ENCODE measurements around the gene PDCD11.

Gene PDCD11

GRCh38 chr10:103367379-103367781, 29.0 kb upstream of the PDCD11 start:
- TF ChIP-seq CTCF (IDR thresholded peaks at IDR 0.05; ENCODE audit: insufficient read depth, missing control alignments) = no peak
- DNase-seq (ENCODE audit: insufficient read length, low spot score) (no peak), FAIRE-seq (no peak)

- DNase-seq (ENCODE audit: insufficient read length, low spot score) (peak; percentile 71), FAIRE-seq (peak; percentile 53)
- no peak for TF ChIP-seq CTCF (IDR thresholded peaks at IDR 0.05; ENCODE audit: insufficient read depth, missing control alignments)
Observed at GRCh38 chr10:103367782-103368518, 28.5 kb upstream of the PDCD11 start, which contains the start of gene TAF5. Gene TAF5 (plus strand): TSS chr10:103367976. CDS start chr10:103367990, 14 bp downstream.

- FAIRE-seq (no peak), DNase-seq (ENCODE audit: insufficient read length, low spot score) (no peak)
- no peak for TF ChIP-seq CTCF (IDR thresholded peaks at IDR 0.05; ENCODE audit: insufficient read depth, missing control alignments)
Observed at GRCh38 chr10:103373544-103373943, 22.9 kb upstream of the PDCD11 start.

GRCh38 chr10:103374263-103374662, 22.2 kb upstream of the PDCD11 start:
- TF ChIP-seq CTCF (IDR thresholded peaks at IDR 0.05; ENCODE audit: insufficient read depth, missing control alignments) = no peak
- DNase-seq (ENCODE audit: insufficient read length, low spot score) = no peak
- FAIRE-seq = no peak

GRCh38 chr10:103382769-103383168, 13.7 kb upstream of the PDCD11 start:
- TF ChIP-seq CTCF (IDR thresholded peaks at IDR 0.05; ENCODE audit: insufficient read depth, missing control alignments) = no peak
- no peak for DNase-seq (ENCODE audit: insufficient read length, low spot score)
- FAIRE-seq = no peak

GRCh38 chr10:103394180-103394579, 2.2 kb upstream of the PDCD11 start:
- TF ChIP-seq CTCF (IDR thresholded peaks at IDR 0.05; ENCODE audit: insufficient read depth, missing control alignments) = no peak
- FAIRE-seq = no peak

GRCh38 chr10:103395754-103396066, 716 bp upstream of the PDCD11 start:
- FAIRE-seq (no peak), DNase-seq (ENCODE audit: insufficient read length, low spot score) (no peak)
- no peak for TF ChIP-seq CTCF (IDR thresholded peaks at IDR 0.05; ENCODE audit: insufficient read depth, missing control alignments)

More at GRCh38 chr10:103394180-103394579, 2.2 kb upstream of the PDCD11 start:
- DNase-seq (ENCODE audit: insufficient read length, low spot score) = no peak

Measured in D721Med (cell line).